ENCODE data around the gene NR2C2.
A peak's percentile ranks its signal among the peaks of the same experiment; 100 is the strongest.
"Not testable (repeated sequence)": the region's sequence is repeated elsewhere in the genome, so short reads cannot be mapped to it uniquely, and the experiment has no call there.

Gene NR2C2

DNA sequence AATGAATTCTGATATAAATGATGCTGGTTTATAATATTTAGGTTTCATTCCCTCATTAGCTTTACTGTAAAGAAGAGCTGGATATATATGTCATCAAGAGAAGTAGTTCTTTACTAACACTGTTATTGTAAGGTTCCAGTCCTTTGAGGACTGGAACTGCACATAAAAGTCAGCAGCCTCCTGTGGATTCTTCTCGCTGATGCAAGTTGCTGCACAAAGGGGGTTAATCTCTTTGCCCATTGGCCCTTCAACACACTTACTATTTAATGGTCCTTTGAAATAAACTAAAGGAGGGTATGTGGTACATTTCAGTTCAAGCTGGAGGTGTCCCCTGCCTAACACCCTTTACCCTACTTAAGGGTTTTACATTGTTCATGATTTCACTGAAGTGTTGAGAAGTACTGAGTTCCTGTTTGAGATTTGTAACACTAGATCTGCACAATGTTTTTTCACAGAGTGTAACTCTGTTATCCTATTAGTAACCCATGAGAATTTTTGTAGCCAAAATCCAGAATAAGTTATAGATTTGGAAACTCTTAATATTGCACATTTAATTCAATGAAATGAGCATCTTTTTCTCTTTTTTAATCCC lies 43.9 kb downstream of the NR2C2 start:
- in situ Hi-C loops (cut with HindIII; ENCODE audit: low sequenced_read_pairs) = no loop called here
- H3K4me3 ChIP-seq (ENCODE audit: low read depth, low read length) = no peak overlapping the region
- TF ChIP-seq, protein P1, sequence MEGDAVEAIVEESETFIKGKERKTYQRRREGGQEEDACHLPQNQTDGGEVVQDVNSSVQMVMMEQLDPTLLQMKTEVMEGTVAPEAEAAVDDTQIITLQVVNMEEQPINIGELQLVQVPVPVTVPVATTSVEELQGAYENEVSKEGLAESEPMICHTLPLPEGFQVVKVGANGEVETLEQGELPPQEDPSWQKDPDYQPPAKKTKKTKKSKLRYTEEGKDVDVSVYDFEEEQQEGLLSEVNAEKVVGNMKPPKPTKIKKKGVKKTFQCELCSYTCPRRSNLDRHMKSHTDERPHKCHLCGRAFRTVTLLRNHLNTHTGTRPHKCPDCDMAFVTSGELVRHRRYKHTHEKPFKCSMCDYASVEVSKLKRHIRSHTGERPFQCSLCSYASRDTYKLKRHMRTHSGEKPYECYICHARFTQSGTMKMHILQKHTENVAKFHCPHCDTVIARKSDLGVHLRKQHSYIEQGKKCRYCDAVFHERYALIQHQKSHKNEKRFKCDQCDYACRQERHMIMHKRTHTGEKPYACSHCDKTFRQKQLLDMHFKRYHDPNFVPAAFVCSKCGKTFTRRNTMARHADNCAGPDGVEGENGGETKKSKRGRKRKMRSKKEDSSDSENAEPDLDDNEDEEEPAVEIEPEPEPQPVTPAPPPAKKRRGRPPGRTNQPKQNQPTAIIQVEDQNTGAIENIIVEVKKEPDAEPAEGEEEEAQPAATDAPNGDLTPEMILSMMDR (IDR thresholded peaks at IDR 0.05; ENCODE audit: low read depth, low read length) = no peak
- peak; percentile 36 for DNase-seq (ENCODE audit: low read depth, low spot score)

DNA sequence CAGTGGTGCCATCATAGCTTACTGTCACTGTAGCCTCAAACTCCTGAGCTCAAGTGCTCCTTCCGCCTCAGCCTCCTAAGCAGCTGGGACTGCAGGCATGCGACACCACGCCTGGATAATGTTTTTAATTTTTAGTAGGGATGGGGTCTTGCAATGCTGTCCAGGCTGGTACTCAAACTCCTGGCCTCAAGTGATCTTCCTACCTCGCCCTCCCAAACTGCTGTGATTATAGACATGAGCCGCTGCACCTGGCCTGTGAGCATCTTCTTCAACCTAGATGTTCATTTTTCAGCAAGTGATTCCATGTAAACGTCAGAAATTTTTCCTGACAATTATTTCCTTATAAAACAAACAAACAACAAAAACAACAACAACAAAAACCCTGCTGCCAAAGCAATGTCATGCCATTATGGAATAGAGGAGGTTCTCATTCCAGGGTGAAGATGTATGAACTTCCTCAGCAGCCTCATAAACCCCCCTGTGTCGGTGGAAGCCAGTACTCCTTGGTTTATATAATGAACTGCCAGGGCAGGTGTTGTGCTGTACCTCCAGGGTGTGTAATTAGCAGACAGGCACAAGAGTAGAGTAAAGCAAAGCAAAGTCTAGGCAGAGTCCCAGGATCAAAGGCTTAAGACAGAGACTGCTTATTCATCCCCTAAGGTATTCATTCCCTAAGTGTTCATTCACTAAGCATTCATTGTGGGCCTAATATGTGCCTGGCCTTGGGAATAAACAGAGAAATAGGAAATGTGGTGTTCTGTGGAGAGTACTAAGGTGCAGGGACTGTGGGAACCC lies 44.6 kb downstream of the NR2C2 start:
- DNase-seq (ENCODE audit: low read depth, low spot score) = no peak
- in situ Hi-C loops (cut with HindIII; ENCODE audit: low sequenced_read_pairs) = no loop called here
- TF ChIP-seq, protein P1 (IDR thresholded peaks at IDR 0.05; ENCODE audit: low read depth, low read length) = no peak
- H3K4me3 ChIP-seq (ENCODE audit: low read depth, low read length) = no peak overlapping the region

DNA sequence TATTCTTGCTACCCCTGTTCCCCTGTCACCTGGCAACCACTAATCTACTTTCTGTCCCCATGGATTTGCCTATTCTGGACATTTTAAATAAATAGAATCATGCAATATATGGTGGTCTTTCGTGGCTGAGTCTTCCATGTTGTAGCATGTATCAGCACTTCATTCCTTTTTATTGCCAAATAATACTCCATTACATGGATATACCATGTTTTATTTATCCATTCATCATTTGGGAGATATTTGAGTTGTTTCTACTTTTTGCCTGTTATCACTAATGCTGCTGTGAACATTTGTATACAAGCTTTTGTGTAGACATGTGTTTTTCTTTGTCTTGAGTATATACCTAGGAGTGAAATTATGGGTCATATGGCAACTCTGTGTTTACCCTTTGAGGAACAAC lies 50.6 kb downstream of the NR2C2 start:
- DNase-seq (ENCODE audit: low read depth, low spot score) = no peak
- in situ Hi-C loops (cut with HindIII; ENCODE audit: low sequenced_read_pairs) = no loop called here
- H3K4me3 ChIP-seq (ENCODE audit: low read depth, low read length) = no peak overlapping the region
- TF ChIP-seq, protein P1 (IDR thresholded peaks at IDR 0.05; ENCODE audit: low read depth, low read length) = no peak

DNA sequence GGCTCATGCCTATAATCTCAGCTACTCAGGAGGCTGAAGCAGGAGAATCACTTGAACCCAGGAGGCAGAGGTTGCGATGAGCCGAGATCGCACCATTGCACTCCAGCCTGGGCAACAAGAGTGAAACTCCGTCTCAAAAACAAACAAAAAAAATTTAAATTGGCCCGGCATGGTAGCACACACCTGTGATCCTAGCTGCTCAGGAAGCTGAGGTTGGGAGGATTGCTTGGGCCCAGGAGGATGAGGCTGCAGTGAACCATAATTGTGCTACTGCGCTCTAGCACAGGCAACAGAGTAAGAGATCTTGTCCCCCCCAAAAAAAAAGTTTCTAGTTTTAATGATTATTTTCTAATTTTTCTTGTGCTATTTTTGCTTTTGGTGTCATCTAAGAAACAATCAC lies 51.8 kb downstream of the NR2C2 start:
- in situ Hi-C loops (cut with HindIII; ENCODE audit: low sequenced_read_pairs); H3K4me3 ChIP-seq (ENCODE audit: low read depth, low read length); DNase-seq (ENCODE audit: low read depth, low spot score): not testable (repeated sequence)

DNA sequence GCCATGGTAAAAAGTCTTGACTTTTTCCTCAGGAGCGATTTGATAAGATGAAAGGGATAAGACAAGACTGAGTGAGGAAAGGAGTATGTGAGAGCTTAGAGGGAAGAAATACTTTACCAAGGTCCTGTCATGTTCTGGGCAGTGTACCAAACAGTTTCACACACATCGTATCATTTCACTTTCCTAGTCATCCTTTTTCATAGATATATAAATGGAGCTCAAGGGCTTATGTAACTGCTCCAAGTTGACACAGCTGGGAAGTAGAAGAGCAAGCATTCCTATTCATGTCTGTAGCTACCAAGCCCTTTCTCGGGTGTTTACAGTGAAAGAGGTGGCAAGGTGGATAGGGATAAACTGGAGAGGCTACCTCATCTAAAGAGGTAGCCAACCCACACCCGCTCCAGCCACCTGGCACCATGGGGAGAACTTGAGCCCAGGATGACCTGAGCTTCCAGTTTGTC lies 60.3 kb downstream of the NR2C2 start:
- DNase-seq (ENCODE audit: low read depth, low spot score) = peak; percentile 84
- TF ChIP-seq, protein P1 (IDR thresholded peaks at IDR 0.05; ENCODE audit: low read depth, low read length) = no peak
- H3K4me3 ChIP-seq (ENCODE audit: low read depth, low read length) = no peak overlapping the region
- in situ Hi-C loops (cut with HindIII; ENCODE audit: low sequenced_read_pairs) = no loop called here

DNA sequence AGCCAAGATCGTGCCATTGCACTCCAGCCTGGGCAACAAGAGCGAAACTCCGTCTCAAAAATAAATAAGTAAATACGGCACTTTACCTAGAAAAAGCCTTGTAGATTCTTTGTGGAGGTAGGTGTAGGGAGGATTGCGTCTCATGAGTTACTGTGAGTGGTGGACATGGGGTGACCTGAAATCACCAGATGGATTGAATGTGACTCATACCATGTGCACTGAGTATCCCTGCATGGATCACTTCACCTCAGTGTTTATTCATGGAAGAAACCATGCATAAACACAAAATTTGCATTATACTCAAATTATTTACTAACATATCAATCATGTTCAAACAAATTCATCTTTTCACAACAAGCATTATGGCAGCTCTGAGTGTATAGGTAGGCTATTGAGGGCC lies 61.8 kb downstream of the NR2C2 start:
- DNase-seq (ENCODE audit: low read depth, low spot score) = no peak
- in situ Hi-C loops (cut with HindIII; ENCODE audit: low sequenced_read_pairs) = no loop called here
- TF ChIP-seq, protein P1 (IDR thresholded peaks at IDR 0.05; ENCODE audit: low read depth, low read length) = no peak
- no peak overlapping the region for H3K4me3 ChIP-seq (ENCODE audit: low read depth, low read length)

DNA sequence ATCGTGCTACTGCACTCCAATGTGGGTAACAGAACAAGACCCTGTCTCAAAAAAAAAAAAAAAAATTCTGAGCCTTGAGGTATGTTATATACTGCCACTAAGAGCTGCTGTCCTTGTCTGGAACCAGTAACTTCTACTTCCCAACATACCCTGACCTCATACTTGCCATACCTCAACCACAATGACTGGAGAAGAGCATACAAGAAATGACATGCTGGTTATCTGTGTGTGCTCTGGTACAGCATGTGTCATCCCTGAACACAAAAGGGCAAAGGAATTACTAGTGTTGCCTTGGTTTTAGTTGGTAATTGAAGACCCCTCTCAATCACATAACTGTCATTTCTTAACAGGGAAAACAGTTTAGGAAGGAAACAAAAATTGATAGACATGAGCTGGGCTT lies 63.3 kb downstream of the NR2C2 start:
- no peak for DNase-seq (ENCODE audit: low read depth, low spot score)
- TF ChIP-seq, protein P1 (IDR thresholded peaks at IDR 0.05; ENCODE audit: low read depth, low read length) = no peak
- H3K4me3 ChIP-seq (ENCODE audit: low read depth, low read length) = no peak overlapping the region
- in situ Hi-C loops (cut with HindIII; ENCODE audit: low sequenced_read_pairs) = no loop called here
